ENCODE data around the gene EFL1. TPM values are rescaled to one million over a fixed set of nuclear protein-coding genes. Genes with fewer than 3 reads are reported as not detected.

EFL1 gene
- total and polyA plus RNA-seq, 2 donors from 2014 or later = 9.2 to 16.6 TPM

- peaks cover 0 to 13% (median 0%) of the 10 kb centered on the region in 3 donors for H3K36me3 ChIP-seq (ENCODE audit: control insufficient read depth in 2 of 3, insufficient read depth in 3 of 3, low read length in 3 of 3)
- no peaks in the 10 kb centered on the region for H3K9me3 ChIP-seq (ENCODE audit: control insufficient read depth in 2 of 3, insufficient read depth in 1 of 3, low read length in 3 of 3)
- no peak overlapping the region for H3K4me3 ChIP-seq (ENCODE audit: low read length in 3 of 3)
- peaks cover 0 to 5% (median 2%) of the 10 kb centered on the region in 3 donors for H3K4me1 ChIP-seq (ENCODE audit: control insufficient read depth in 2 of 3, insufficient read depth in 2 of 3, low read depth in 1 of 3, low read length in 3 of 3)
- no peak overlapping the region for H3K9ac ChIP-seq (ENCODE audit: low read length in 3 of 3)
- no peak overlapping the region for H3K27ac ChIP-seq (ENCODE audit: low read depth in 2 of 2, low read length in 2 of 2)
- TF ChIP-seq CTCF (IDR thresholded peaks at IDR 0.05; ENCODE audit: borderline replicate concordance, extremely low read depth, insufficient read depth) = no peak
- DNase-seq (no peak), FAIRE-seq (no peak)
- intact Hi-C loops (cut with DNase I) = no loop called here
- H3K27me3 ChIP-seq (ENCODE audit: control insufficient read depth, insufficient read depth, low read length) = no peaks in the 10 kb centered on the region
Measured at GRCh38 chr15:82136120-82136519, 126.4 kb downstream of the EFL1 start.

GRCh38 chr15:82135638-82136037, 126.9 kb downstream of the EFL1 start:
- Histone ChIP-seq H3K4me1 (ENCODE audit: control insufficient read depth in 2 of 3, insufficient read depth in 2 of 3, low read depth in 1 of 3, low read length in 3 of 3) (peaks cover 0 to 5% (median 2%) of the 10 kb centered on the region in 3 donors), H3K9me3 (ENCODE audit: control insufficient read depth in 2 of 3, insufficient read depth in 1 of 3, low read length in 3 of 3) (no peaks in the 10 kb centered on the region), H3K9ac (ENCODE audit: low read length in 3 of 3) (no peak overlapping the region), H3K27me3 (ENCODE audit: control insufficient read depth, insufficient read depth, low read length) (no peaks in the 10 kb centered on the region), H3K36me3 (ENCODE audit: control insufficient read depth in 2 of 3, insufficient read depth in 3 of 3, low read length in 3 of 3) (peaks cover 0 to 13% (median 0%) of the 10 kb centered on the region in 3 donors), H3K27ac (ENCODE audit: low read depth in 2 of 2, low read length in 2 of 2) (no peak overlapping the region), H3K4me3 (ENCODE audit: low read length in 3 of 3) (no peak overlapping the region)
- FAIRE-seq (no peak), DNase-seq (no peak)
- TF ChIP-seq CTCF (IDR thresholded peaks at IDR 0.05; ENCODE audit: borderline replicate concordance, extremely low read depth, insufficient read depth) = no peak
- intact Hi-C loops (cut with DNase I) = no loop called here

GRCh38 chr15:82134461-82134860, 128.1 kb downstream of the EFL1 start:
- Histone ChIP-seq H3K27me3 (ENCODE audit: control insufficient read depth, insufficient read depth, low read length) (no peaks in the 10 kb centered on the region), H3K4me3 (ENCODE audit: low read length in 3 of 3) (no peak overlapping the region), H3K27ac (ENCODE audit: low read depth in 2 of 2, low read length in 2 of 2) (no peak overlapping the region), H3K9ac (ENCODE audit: low read length in 3 of 3) (no peak overlapping the region), H3K9me3 (ENCODE audit: control insufficient read depth in 2 of 3, insufficient read depth in 1 of 3, low read length in 3 of 3) (no peaks in the 10 kb centered on the region), H3K4me1 (ENCODE audit: control insufficient read depth in 2 of 3, insufficient read depth in 2 of 3, low read depth in 1 of 3, low read length in 3 of 3) (peaks cover 0 to under 1% (median 0%) of the 10 kb centered on the region in 3 donors), H3K36me3 (ENCODE audit: control insufficient read depth in 2 of 3, insufficient read depth in 3 of 3, low read length in 3 of 3) (peaks cover 0 to 13% (median 0%) of the 10 kb centered on the region in 3 donors)
- DNase-seq (no peak), FAIRE-seq (no peak)
- intact Hi-C loops (cut with DNase I) = no loop called here
- TF ChIP-seq CTCF (IDR thresholded peaks at IDR 0.05; ENCODE audit: borderline replicate concordance, extremely low read depth, insufficient read depth) = no peak

- intact Hi-C loops (cut with DNase I) = no loop called here
- Histone ChIP-seq H3K9me3 (ENCODE audit: control insufficient read depth in 2 of 3, insufficient read depth in 1 of 3, low read length in 3 of 3) (no peaks in the 10 kb centered on the region), H3K27ac (ENCODE audit: low read depth in 2 of 2, low read length in 2 of 2) (no peak overlapping the region), H3K4me1 (ENCODE audit: control insufficient read depth in 2 of 3, insufficient read depth in 2 of 3, low read depth in 1 of 3, low read length in 3 of 3) (peaks cover 0 to 5% (median 0%) of the 10 kb centered on the region in 3 donors), H3K4me3 (ENCODE audit: low read length in 3 of 3) (no peak overlapping the region), H3K9ac (ENCODE audit: low read length in 3 of 3) (no peak overlapping the region), H3K36me3 (ENCODE audit: control insufficient read depth in 2 of 3, insufficient read depth in 3 of 3, low read length in 3 of 3) (peaks cover 0 to 10% (median 0%) of the 10 kb centered on the region in 3 donors), H3K27me3 (ENCODE audit: control insufficient read depth, insufficient read depth, low read length) (no peaks in the 10 kb centered on the region)
- no peak for FAIRE-seq
- no peak for TF ChIP-seq CTCF (IDR thresholded peaks at IDR 0.05; ENCODE audit: borderline replicate concordance, extremely low read depth, insufficient read depth)
- no peak for DNase-seq
Measured at GRCh38 chr15:82133251-82133650, 129.3 kb downstream of the EFL1 start.

Measured in kidney (tissue), 14 donors.